Immature natural killer cell (primary cell): ENCODE data around the gene SEZ6L. TPM values are rescaled to one million over a fixed set of nuclear protein-coding genes. Genes with fewer than 3 reads are reported as not detected.

Source experiments
- DNase-seq, 3 donors: peaks; one replicate each; pipeline ENCODE4 v3.0.0; 2022; ENCODE audit warnings: mixed read lengths in 1 of 3
- H3K27ac Mint-ChIP-seq, 6 donors: one replicate each; pipeline ENCODE4 v1.8.0; 2020; ENCODE audit warnings: mixed read lengths in 6 of 6, mild to moderate bottlenecking in 5 of 6, inconsistent platforms in 4 of 6, moderate library complexity in 3 of 6
- H3K27me3 Mint-ChIP-seq, 3 donors: one replicate each; pipeline ENCODE4 v1.8.0; 2020 to 2021; ENCODE audit warnings: low read depth in 3 of 3, mild to moderate bottlenecking in 3 of 3, mixed read lengths in 3 of 3, moderate library complexity in 3 of 3, inconsistent platforms in 1 of 3
- H3K36me3 Mint-ChIP-seq, 3 donors: one replicate each; pipeline ENCODE4 v1.8.0; 2020; ENCODE audit warnings: mixed read lengths in 3 of 3, inconsistent platforms in 2 of 3, mild to moderate bottlenecking in 2 of 3
- H3K4me1 Mint-ChIP-seq, 2 donors: one replicate each; pipeline ENCODE4 v1.8.0; 2020; ENCODE audit warnings: inconsistent platforms in 2 of 2, mild to moderate bottlenecking in 2 of 2, mixed read lengths in 2 of 2, moderate library complexity in 1 of 2
- H3K4me3 Mint-ChIP-seq, 5 donors: one replicate each; pipeline ENCODE4 v1.8.0; 2020; ENCODE audit warnings: mild to moderate bottlenecking in 5 of 5, mixed read lengths in 5 of 5, inconsistent platforms in 3 of 5, moderate library complexity in 3 of 5
- H3K9me3 Mint-ChIP-seq, 6 donors: one replicate each; pipeline ENCODE4 v1.8.0; 2020; ENCODE audit warnings: mild to moderate bottlenecking in 6 of 6, mixed read lengths in 6 of 6, inconsistent platforms in 4 of 6, moderate library complexity in 3 of 6
- polyA plus RNA-seq, 3 donors: library from polyadenylated mRNA; unstranded; fragments of 300-500 nt; fragmentation: Illumina TruSeq; gene quantifications; one replicate each; pipeline ENCODE4 v1.2.3, GENCODE V29; 2021

The SEZ6L gene
- polyA plus RNA-seq, 3 donors from 2014 or later = 0.20 to 1.7 TPM; not detected in 1

DNA sequence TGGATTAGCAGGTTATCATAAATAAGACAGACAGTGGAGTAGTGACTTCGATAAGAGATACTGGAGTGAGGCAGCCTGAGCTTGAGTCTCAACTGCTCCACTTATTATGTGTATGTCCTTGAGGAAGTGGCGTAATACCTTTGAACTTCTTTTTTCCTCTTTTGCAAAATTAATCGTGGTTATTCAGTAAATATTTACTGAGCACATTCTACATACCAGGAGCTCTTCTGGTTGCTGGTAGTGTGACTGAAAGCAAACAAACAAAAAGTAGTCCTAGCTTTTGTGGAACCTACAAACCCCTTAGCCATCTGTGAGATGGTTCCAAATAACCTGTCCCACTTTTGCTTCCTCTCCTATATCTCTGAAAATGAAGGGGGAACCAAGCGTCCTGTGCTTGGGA, 134.2 kb downstream of the SEZ6L start:
- DNase-seq = no peak
- Mint-ChIP-seq H3K36me3 (no peaks in the 10 kb centered on the region), H3K4me1 (no peaks in the 10 kb centered on the region), H3K27me3 (peaks cover 7 to 14% (median 8%) of the 10 kb centered on the region in 3 donors), H3K27ac (no peak overlapping the region), H3K4me3 (no peak overlapping the region), H3K9me3 (no peaks in the 10 kb centered on the region)

DNA sequence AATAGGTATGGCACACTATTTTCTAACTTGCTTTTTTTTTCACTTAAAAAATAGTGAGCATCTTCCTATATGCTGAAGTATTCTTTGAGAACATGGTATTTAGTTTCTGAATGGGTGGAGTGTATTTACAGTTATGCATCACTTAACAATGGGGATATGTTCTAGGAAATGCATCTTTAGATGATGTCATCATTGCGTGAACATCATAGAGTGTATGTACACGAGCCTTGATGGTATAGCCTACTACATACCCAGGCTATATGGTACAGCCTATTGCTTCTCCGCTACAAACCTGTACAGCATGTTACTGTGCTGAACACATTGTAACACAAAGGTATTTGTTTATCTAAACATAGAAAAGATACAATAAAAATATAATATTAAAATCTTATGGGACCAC, 135.5 kb downstream of the SEZ6L start:
- Mint-ChIP-seq H3K27ac (no peak overlapping the region), H3K4me1 (no peaks in the 10 kb centered on the region), H3K9me3 (no peaks in the 10 kb centered on the region), H3K36me3 (no peaks in the 10 kb centered on the region), H3K4me3 (no peak overlapping the region), H3K27me3 (peaks cover 5 to 16% (median 7%) of the 10 kb centered on the region in 3 donors)
- DNase-seq = no peak

DNA sequence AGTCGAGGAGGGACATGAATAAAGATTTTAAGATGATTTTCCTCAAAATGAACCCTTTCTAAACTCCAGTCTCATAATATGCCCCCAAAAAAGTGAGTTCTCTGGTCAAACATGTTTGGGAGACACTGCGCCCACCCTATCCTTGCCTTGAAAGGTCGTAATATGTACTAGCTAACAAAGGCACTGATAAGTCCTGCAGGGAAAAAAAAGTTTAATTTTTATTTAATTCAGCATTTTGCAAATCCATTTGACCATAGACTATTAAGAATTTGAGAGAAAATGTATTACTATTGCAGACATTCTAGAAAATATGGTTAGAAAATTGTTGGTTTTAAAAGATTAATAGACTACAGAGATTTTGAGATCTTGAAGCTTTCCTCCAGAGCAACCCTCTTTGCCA, 139.2 kb downstream of the SEZ6L start:
- H3K4me1 Mint-ChIP-seq = no peaks in the 10 kb centered on the region
- no peaks in the 10 kb centered on the region for H3K36me3 Mint-ChIP-seq
- H3K27ac Mint-ChIP-seq = no peak overlapping the region
- peaks cover 3 to 26% (median 5%) of the 10 kb centered on the region in 3 donors for H3K27me3 Mint-ChIP-seq
- no peak for DNase-seq
- H3K9me3 Mint-ChIP-seq = no peaks in the 10 kb centered on the region
- H3K4me3 Mint-ChIP-seq = no peak overlapping the region

DNA sequence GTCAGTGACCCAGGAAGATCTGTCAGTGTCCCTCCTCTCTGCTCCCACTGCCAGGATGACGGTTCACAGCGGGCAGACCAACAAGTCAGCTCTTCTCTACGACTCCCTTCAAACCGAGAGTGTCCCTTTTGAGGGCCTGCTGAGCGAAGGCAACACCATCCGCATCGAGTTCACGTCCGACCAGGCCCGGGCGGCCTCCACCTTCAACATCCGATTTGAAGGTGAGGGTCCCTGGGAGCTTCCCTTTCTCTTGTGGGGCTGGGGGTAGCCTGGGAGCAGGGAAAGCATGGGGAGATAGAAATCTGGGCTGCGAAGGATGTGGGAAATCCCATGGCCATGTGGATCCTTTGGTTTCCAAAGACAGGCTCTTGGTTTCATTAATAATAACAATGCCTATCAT, 141.4 kb downstream of the SEZ6L start:
- peaks cover 2 to 27% (median 5%) of the 10 kb centered on the region in 3 donors for H3K27me3 Mint-ChIP-seq
- H3K4me3 Mint-ChIP-seq = no peak overlapping the region
- no peaks in the 10 kb centered on the region for H3K4me1 Mint-ChIP-seq

DNA sequence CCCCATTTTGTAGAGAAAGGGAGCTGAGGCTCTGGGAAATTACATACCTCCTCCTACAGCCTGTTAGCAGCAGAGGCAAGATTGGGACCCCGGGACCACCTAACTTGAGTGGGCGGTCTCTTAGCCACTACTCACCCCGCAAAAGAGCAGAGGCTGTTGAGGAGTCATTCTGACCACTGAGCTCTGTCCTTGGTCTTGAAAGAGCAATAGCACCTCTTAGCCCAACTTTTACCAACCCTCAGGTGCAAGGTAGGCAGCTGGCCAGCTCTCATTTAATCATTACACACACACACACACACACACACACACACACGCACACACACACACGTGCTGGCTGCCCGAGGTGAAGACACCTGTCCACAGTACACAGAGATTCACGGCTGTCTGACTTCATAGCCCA, 144.0 kb downstream of the SEZ6L start:
- Mint-ChIP-seq H3K9me3 (peaks cover 0 to 2% (median 0%) of the 10 kb centered on the region in 6 donors), H3K27me3 (peaks cover 2 to 21% (median 3%) of the 10 kb centered on the region in 3 donors), H3K4me3 (no peak overlapping the region), H3K36me3 (no peaks in the 10 kb centered on the region), H3K4me1 (no peaks in the 10 kb centered on the region), H3K27ac (no peak overlapping the region)
- DNase-seq = no peak

More for the DNA sequence above, 141.4 kb downstream of the SEZ6L start:
- Mint-ChIP-seq H3K36me3 (no peaks in the 10 kb centered on the region), H3K27ac (no peak overlapping the region), H3K9me3 (no peaks in the 10 kb centered on the region)
- no peak for DNase-seq

DNA sequence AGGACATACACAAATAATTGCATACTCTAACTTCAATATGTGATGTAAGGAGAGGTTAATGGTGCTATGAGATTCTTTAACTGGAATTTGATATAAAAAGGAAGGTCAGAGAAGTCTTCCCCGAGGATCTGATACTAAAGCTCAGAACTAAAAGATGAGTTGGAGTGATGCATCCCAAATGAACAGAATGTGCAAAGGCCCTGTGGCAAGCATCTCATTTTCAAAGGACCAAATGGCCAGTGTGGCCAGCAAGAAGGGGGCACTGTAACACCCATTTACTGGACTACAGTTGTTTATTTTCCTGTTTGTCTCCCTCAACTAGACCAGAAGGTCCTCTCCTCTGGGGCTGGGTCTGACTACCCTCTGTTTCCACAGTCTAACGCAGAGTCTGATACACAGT, 144.9 kb downstream of the SEZ6L start:
- H3K9me3 Mint-ChIP-seq = peaks cover 0 to 2% (median 0%) of the 10 kb centered on the region in 6 donors
- peaks cover 2 to 21% (median 3%) of the 10 kb centered on the region in 3 donors for H3K27me3 Mint-ChIP-seq
- no peak for DNase-seq
- no peaks in the 10 kb centered on the region for H3K36me3 Mint-ChIP-seq
- H3K4me3 Mint-ChIP-seq = no peak overlapping the region
- no peaks in the 10 kb centered on the region for H3K4me1 Mint-ChIP-seq
- H3K27ac Mint-ChIP-seq = no peak overlapping the region

DNA sequence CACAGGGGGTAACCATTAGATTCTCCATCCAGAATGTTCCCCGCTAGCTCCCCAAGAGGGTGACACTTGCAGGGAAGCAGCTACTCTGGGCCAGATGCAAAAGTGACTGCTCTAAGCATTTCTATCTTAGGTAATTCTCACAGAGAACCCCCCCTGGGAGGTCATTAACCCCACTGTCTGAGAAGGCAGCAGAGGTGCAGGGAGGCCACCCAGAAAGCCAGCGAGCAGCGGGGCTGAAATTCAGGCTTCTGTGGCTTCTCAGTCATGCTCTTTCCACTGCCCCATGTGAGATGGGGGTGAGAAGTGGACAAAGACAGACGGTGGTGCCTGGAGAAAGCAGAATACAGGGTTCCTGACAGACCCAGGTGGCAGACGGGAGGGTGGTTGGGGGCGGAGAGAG, 145.4 kb downstream of the SEZ6L start:
- H3K9me3 Mint-ChIP-seq = peaks cover 0 to 2% (median 0%) of the 10 kb centered on the region in 6 donors
- H3K27me3 Mint-ChIP-seq = peaks cover 2 to 21% (median 3%) of the 10 kb centered on the region in 3 donors
- no peak for DNase-seq
- H3K4me3 Mint-ChIP-seq = no peak overlapping the region
- no peaks in the 10 kb centered on the region for H3K36me3 Mint-ChIP-seq
- H3K27ac Mint-ChIP-seq = no peak overlapping the region
- no peaks in the 10 kb centered on the region for H3K4me1 Mint-ChIP-seq

DNA sequence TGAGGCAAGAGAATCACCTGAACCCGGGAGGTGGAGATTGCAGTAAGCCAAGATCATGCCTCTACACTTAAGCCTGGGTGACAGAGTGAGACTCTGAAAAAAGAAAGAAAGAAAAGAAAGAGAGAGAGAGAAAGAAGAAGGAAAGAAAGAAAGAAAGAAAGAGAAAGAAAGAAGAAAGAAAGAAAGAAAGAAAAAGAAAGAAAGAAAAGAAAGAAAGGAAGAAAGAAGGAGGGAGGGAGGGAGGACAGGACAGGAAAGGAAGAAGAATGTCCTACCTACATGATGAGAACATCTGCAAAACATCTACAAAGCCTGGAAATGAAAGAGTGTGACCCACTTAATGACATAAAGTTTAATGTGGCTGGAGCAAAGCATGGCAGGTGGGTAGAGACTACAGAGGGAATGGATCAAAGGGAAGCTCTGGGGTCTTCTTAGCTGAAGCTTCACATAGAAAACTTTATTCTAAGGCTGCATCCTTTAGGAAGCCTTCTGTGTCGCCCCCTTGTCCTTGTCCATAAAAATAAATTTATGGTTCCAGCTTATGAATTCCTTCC, 147.5 kb downstream of the SEZ6L start:
- Mint-ChIP-seq H3K4me1 (no peaks in the 10 kb centered on the region), H3K27me3 (peaks cover 2 to 15% (median 3%) of the 10 kb centered on the region in 3 donors), H3K36me3 (no peaks in the 10 kb centered on the region), H3K4me3 (no peak overlapping the region), H3K27ac (no peak overlapping the region), H3K9me3 (peaks cover 0 to 2% (median 0%) of the 10 kb centered on the region in 6 donors)
- DNase-seq = no peak

DNA sequence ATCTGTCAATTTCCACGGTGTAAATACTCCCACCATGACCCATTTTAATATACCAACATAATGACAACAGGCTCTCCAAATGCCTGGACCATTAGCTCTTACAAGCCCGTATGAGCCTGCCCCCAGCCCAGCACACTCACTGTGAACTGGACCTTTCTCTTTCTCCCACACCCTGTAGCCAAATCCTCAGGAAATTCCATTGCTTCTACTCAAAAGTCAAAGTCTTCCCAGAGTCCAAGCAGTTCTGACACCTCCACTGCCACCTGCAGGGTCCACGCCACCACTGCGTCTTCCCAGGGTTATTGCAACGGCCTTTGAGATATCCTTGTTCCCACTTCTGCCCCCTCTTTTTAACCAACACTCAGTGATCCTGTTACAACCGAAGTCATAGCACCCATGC, 149.7 kb downstream of the SEZ6L start:
- H3K4me1 Mint-ChIP-seq = no peaks in the 10 kb centered on the region
- H3K9me3 Mint-ChIP-seq = peaks cover 0 to 4% (median 0%) of the 10 kb centered on the region in 6 donors
- H3K27me3 Mint-ChIP-seq = peaks cover 2 to 9% (median 3%) of the 10 kb centered on the region in 3 donors
- no peak for DNase-seq
- no peak overlapping the region for H3K27ac Mint-ChIP-seq
- no peaks in the 10 kb centered on the region for H3K36me3 Mint-ChIP-seq
- H3K4me3 Mint-ChIP-seq = no peak overlapping the region

DNA sequence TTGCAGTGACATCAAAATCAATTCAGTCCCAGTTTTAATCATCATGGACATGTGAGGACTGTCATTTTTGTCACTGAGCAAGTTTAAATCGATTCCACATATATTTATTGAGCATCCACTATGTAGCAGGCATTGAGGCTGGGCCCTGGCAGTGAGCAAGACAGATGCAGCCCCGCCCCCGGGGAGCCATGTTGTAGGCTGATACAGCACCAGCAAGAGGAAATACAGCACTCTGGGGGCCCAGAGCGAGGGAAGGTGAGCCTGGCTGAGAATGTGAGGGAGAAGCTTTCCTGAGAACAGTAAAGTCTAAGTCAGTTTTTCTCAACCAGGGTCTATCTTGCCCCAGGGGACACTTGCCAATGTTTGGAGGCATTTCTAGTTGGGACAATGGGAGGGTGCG, 151.2 kb downstream of the SEZ6L start:
- DNase-seq = no peak
- Mint-ChIP-seq H3K9me3 (peaks cover 0 to 4% (median 0%) of the 10 kb centered on the region in 6 donors), H3K36me3 (no peaks in the 10 kb centered on the region), H3K27me3 (peaks cover 1 to 13% (median 7%) of the 10 kb centered on the region in 3 donors), H3K4me3 (no peak overlapping the region), H3K27ac (no peak overlapping the region), H3K4me1 (no peaks in the 10 kb centered on the region)

DNA sequence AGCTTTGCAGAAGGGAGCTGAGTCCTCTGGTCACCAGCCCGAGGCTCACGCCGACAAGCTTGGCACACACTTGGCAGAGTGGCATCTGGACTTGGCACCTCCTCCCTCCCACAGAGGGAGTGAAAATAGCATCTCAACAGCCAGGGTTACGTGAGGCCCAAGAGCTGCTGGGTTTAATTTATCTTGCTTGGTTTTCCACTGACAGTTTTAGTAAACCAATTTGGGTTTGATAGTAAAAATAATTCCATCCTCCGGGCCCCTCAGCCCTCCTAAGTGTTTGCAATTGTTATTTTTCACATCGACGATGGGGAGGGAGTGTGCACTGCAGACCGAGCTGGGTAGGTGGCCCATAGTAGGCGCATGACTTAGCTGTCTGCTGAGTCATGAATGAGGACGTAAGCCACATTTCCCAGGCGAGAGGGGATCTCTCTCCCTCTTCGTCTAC, 152.2 kb downstream of the SEZ6L start:
- Mint-ChIP-seq H3K9me3 (peaks cover 0 to 4% (median 0%) of the 10 kb centered on the region in 6 donors), H3K36me3 (no peaks in the 10 kb centered on the region), H3K27me3 (peaks cover 1 to 11% (median 5%) of the 10 kb centered on the region in 3 donors)

DNA sequence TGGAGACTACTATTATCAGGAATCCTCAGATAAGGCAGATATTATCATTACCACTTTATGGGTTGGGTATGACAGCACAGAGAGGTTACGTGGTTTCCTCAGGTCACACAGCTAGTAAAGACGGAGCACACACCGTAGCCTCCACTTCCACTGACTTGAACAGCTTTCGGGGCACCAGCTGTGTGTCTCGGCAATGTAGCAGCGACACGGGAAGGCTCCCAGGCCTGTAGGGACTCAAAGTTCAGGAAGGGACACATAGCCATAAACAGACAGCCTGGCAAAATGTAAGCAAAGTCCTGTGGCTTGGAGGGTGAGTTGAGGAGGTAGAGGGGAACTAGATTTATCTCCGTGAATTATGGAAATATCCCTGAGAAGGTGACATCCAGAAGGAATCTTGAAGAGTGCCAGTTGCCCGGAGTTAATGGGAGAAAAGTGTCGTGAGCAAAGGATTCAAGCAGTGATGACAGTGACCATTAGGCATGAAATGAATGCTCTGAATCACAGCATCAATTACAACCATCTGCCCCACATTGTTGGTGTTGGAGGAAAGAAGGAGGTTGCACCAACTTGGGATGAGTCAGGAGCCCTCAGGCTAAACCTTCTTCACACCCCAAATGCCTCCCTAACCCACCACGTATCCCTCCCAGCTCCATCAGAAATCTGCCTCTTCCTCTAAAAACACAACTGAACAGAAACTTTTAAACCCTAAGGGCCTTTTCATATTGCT, 153.1 kb downstream of the SEZ6L start:
- H3K27me3 Mint-ChIP-seq = peaks cover 1 to 11% (median 5%) of the 10 kb centered on the region in 3 donors
- no peak overlapping the region for H3K4me3 Mint-ChIP-seq
- peaks cover 0 to 2% (median 0%) of the 10 kb centered on the region in 6 donors for H3K9me3 Mint-ChIP-seq
- no peak overlapping the region for H3K27ac Mint-ChIP-seq
- no peaks in the 10 kb centered on the region for H3K36me3 Mint-ChIP-seq
- no peak for DNase-seq
- no peaks in the 10 kb centered on the region for H3K4me1 Mint-ChIP-seq

More for the DNA sequence above, 152.2 kb downstream of the SEZ6L start:
- H3K27ac Mint-ChIP-seq = no peak overlapping the region
- DNase-seq = no peak
- no peak overlapping the region for H3K4me3 Mint-ChIP-seq
- no peaks in the 10 kb centered on the region for H3K4me1 Mint-ChIP-seq

DNA sequence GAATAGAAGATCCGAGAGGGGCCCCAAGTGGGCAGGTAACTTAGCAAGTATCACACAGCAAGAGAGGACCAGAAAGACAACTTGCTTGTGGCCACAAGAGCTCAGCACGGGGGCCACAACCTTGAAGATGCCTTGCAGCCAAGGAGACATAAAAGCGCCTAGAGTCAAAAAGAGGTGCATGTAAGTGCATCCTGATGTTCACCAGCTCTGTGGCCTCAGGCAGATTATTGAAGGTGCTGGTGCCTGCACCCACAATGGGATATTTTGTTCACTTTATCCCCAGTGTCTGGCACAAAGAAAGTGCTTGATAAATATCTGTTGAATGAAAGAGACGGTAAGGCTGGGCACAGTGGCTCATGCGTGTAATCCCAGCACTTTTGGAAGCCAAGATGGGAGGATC, 153.8 kb downstream of the SEZ6L start:
- no peak overlapping the region for H3K4me3 Mint-ChIP-seq
- peaks cover 0 to 9% (median 5%) of the 10 kb centered on the region in 3 donors for H3K27me3 Mint-ChIP-seq
- no peak for DNase-seq
- H3K4me1 Mint-ChIP-seq = no peaks in the 10 kb centered on the region
- H3K9me3 Mint-ChIP-seq = peaks cover 0 to 2% (median 0%) of the 10 kb centered on the region in 6 donors
- H3K27ac Mint-ChIP-seq = no peak overlapping the region
- no peaks in the 10 kb centered on the region for H3K36me3 Mint-ChIP-seq

DNA sequence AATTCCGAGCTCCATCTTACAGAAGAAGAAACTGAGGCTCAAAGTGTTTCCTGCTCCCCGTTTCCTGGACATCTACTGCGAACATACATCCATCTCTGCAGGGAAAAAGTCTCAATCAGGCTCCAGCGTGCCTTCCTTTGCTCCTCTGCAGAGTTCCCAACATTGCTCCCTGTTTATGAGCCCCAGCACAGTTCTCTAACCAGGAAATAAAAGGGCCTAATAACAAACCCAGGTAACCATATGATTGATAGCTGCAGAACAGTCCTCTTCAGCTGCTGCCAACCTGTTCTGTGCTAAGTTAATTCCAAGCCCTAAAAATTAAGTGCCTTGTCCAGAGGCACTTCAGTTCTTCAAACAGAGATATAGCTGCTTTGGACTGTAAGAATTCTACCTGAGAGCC, 154.9 kb downstream of the SEZ6L start:
- H3K4me3 Mint-ChIP-seq = no peak overlapping the region
- H3K9me3 Mint-ChIP-seq = peaks cover 0 to 2% (median 0%) of the 10 kb centered on the region in 6 donors
- no peak overlapping the region for H3K27ac Mint-ChIP-seq
- no peaks in the 10 kb centered on the region for H3K36me3 Mint-ChIP-seq
- H3K4me1 Mint-ChIP-seq = no peaks in the 10 kb centered on the region
- no peak for DNase-seq
- peaks cover 2 to 6% (median 5%) of the 10 kb centered on the region in 3 donors for H3K27me3 Mint-ChIP-seq
